Omental fat pad (tissue), 4 donors: ENCODE data around the gene CCDC178. TPM values are rescaled to one million over a fixed set of nuclear protein-coding genes. Genes with fewer than 3 reads are reported as not detected.
"Not testable (repeated sequence)": the region's sequence is repeated elsewhere in the genome, so short reads cannot be mapped to it uniquely, and the experiment has no call there.

Source experiments
- ATAC-seq: fragments of 150-250 bp; one replicate; pipeline ENCODE4 v1.9.1; 2016; ENCODE audit warnings: mild to moderate bottlenecking, moderate library complexity; ENCODE audit not compliant: low FRiP score
- DNase-seq: peaks from one replicate; pipeline ENCODE4 v3.0.0-alpha.2; 2019; ENCODE audit warnings: low spot score
- CTCF ChIP-seq, 3 donors: fragments of 450-650 bp; IDR thresholded peaks; one replicate each; pipeline ENCODE4 v1.5.1; 2016 to 2017; ENCODE audit warnings: antibody characterized with exemption in 3 of 3, mild to moderate bottlenecking in 3 of 3, moderate library complexity in 2 of 3
- total RNA-seq, 4 donors: library from RNA; depleted of rRNA; stranded (reverse); fragments of >200 nt; gene quantifications; one replicate each; pipeline ENCODE4 v1.1.0, GENCODE V29; 2016

CCDC178 gene
- total RNA-seq, 4 donors from 2014 or later, result 2.6 to 10.6 (median 3.5) TPM

GRCh38 chr18:33169218-33169617 lies 271.3 kb downstream of the CCDC178 start:
- TF ChIP-seq CTCF (IDR thresholded peaks at IDR 0.05), result no peak
- DNase-seq (no peak), ATAC-seq (no peak)

- DNase-seq, ATAC-seq: not testable (repeated sequence)
Measured at GRCh38 chr18:33164121-33164520, 276.4 kb downstream of the CCDC178 start.

GRCh38 chr18:33161131-33161530 lies 279.4 kb downstream of the CCDC178 start:
- no peak for TF ChIP-seq CTCF (IDR thresholded peaks at IDR 0.05)
- DNase-seq, result no peak
- no peak for ATAC-seq

- no peak for ATAC-seq
- DNase-seq, result no peak
- TF ChIP-seq CTCF (IDR thresholded peaks at IDR 0.05), result no peak
Measured at GRCh38 chr18:33159151-33159550, 281.4 kb downstream of the CCDC178 start.

- TF ChIP-seq CTCF (IDR thresholded peaks at IDR 0.05), result no peak
- ATAC-seq (no peak), DNase-seq (no peak)
Measured at GRCh38 chr18:33157893-33158292, 282.6 kb downstream of the CCDC178 start.

- DNase-seq (no peak), ATAC-seq (no peak)
- TF ChIP-seq CTCF (IDR thresholded peaks at IDR 0.05), result no peak
Measured at GRCh38 chr18:33156906-33157470, 283.5 kb downstream of the CCDC178 start.

- no peak for TF ChIP-seq CTCF (IDR thresholded peaks at IDR 0.05)
- DNase-seq (no peak), ATAC-seq (no peak)
Measured at GRCh38 chr18:33154049-33154448, 286.5 kb downstream of the CCDC178 start.

- ATAC-seq (no peak), DNase-seq (no peak)
- TF ChIP-seq CTCF (IDR thresholded peaks at IDR 0.05), result no peak
Measured at GRCh38 chr18:33152376-33152775, 288.1 kb downstream of the CCDC178 start.

GRCh38 chr18:33147811-33148210 lies 292.7 kb downstream of the CCDC178 start:
- DNase-seq, ATAC-seq: not testable (repeated sequence)
